GM18907 (cell line): Measurements from ENCODE around the gene CREB3L4.

ENCODE experiments used
- ATAC-seq: cut with Tn5 transposase; IDR thresholded peaks from one replicate; pipeline ENCODE4 v1.9.1; 2021; ENCODE audit warnings: mild to moderate bottlenecking, moderate library complexity; ENCODE audit not compliant: unreplicated experiment

The CREB3L4 gene

GRCh38 chr1:153936011-153936802, 31.5 kb upstream of the CREB3L4 start:
- ATAC-seq: no peak

GRCh38 chr1:153937331-153937730, 30.4 kb upstream of the CREB3L4 start:
- ATAC-seq: no peak

- no peak for ATAC-seq
Measured at GRCh38 chr1:153938996-153939395, 28.7 kb upstream of the CREB3L4 start.

- ATAC-seq: no peak
Measured at GRCh38 chr1:153939476-153939875, 28.2 kb upstream of the CREB3L4 start.

- ATAC-seq: no peak
Measured at GRCh38 chr1:153940756-153941155, 26.9 kb upstream of the CREB3L4 start.

- ATAC-seq: no peak
Measured at GRCh38 chr1:153941826-153942725, 25.6 kb upstream of the CREB3L4 start.

GRCh38 chr1:153942766-153943549, 24.7 kb upstream of the CREB3L4 start:
- no peak for ATAC-seq

GRCh38 chr1:153944005-153944826, 23.5 kb upstream of the CREB3L4 start:
- ATAC-seq: no peak

- ATAC-seq: no peak
Measured at GRCh38 chr1:153944827-153945117, 22.9 kb upstream of the CREB3L4 start.

- ATAC-seq: peak; percentile 27
Measured at GRCh38 chr1:153945131-153945794, 22.4 kb upstream of the CREB3L4 start.

GRCh38 chr1:153945795-153946621, 21.7 kb upstream of the CREB3L4 start:
- ATAC-seq: peak; percentile 70

GRCh38 chr1:153946622-153947241, 21.0 kb upstream of the CREB3L4 start, which contains the start of gene DENND4B:
Gene DENND4B (minus strand): TSS chr1:153946718. CDS start chr1:153944374, 2,344 bp downstream.
- ATAC-seq: peak; percentile 59

GRCh38 chr1:153951183-153951582, 16.5 kb upstream of the CREB3L4 start:
- ATAC-seq: no peak

GRCh38 chr1:153951801-153952200, 15.9 kb upstream of the CREB3L4 start:
- no peak for ATAC-seq

GRCh38 chr1:153953859-153954365, 13.8 kb upstream of the CREB3L4 start:
- no peak for ATAC-seq

GRCh38 chr1:153954826-153955225, 12.9 kb upstream of the CREB3L4 start:
- no peak for ATAC-seq

GRCh38 chr1:153956997-153957715, 10.5 kb upstream of the CREB3L4 start:
- no peak for ATAC-seq

- peak; percentile 12 for ATAC-seq
Measured at GRCh38 chr1:153957744-153958110, 10.0 kb upstream of the CREB3L4 start.
